ENCODE results near the gene MICALL2. TPM values are rescaled to one million over a fixed set of nuclear protein-coding genes. Genes with fewer than 3 reads are reported as not detected.

Gene MICALL2
- total and polyA plus RNA-seq, 4 donors = 2.9 to 16.3 (median 7.6) TPM

DNA sequence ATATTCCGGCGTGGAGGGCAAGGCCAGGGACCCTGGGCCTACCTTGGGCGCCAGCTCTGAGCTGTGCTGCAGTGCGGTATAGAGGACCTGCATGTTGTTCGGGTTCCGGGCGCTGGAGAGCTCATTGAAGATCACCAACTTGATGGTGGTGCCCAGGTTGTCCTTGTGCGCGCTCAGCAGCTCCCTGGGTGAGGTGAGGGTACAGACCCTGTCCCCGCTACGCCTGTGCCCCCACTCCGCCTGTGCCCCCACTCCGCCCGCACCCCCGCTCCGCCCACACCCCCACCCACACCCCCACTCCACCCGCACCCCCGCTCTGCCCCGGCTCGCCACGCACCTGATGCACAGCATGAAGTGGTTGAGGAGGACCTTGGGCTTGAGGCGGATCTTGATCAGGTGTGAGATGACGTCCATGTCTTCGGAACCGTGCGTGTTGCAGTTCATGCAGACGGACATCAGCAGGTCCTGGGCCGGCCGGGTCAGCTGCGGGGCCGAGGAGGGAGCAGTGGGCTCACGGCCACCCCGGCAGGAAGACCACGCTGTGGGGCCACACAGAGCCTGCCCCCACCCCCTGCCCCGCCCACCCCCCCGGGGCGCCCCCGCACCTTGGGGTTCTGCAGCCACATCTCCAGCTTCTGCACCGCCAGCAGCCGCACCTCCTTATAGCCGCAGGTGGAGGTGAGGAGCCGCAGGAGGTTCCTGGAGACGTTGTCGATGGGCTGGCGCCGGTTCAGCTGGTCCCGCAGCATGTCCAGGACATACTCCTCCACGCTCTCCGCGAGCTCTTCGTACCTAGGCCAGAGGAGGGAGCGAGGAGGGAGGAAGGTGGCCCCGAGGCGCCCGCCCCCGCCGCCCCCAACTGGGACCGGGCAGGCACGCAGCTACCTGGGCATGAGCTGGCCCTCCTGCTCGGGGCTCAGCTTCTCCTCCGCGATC lies 39.4 kb upstream of the MICALL2 start:
- H3K36me3 ChIP-seq (ENCODE audit: control insufficient read depth in 4 of 4, insufficient read depth in 3 of 4, low read depth in 1 of 4, low read length in 3 of 4) = peaks cover 13 to 64% (median 15%) of the 10 kb centered on the region in 4 donors
- TF ChIP-seq FOXA2 (IDR thresholded peaks at IDR 0.05) (no peak), HNF4A (conservative IDR thresholded peaks at IDR 0.05) (no peak), SP1 (IDR thresholded peaks at IDR 0.05) (no peak), JUND (IDR thresholded peaks at IDR 0.05) (no peak), HNF4G (IDR thresholded peaks at IDR 0.05) (no peak), GABPA (IDR thresholded peaks at IDR 0.05 in 1 of 2, conservative IDR thresholded peaks at IDR 0.05 in 1 of 2) (no peak), NR2F2 (IDR thresholded peaks at IDR 0.05) (no peak), EGR1 (IDR thresholded peaks at IDR 0.05; ENCODE audit: low read depth in 2 of 2) (no peak), FOXA1 (IDR thresholded peaks at IDR 0.05) (no peak), RXRA (IDR thresholded peaks at IDR 0.05) (no peak), TAF1 (conservative IDR thresholded peaks at IDR 0.05) (no peak), RAD21 (IDR thresholded peaks at IDR 0.05) (no peak), YY1 (IDR thresholded peaks at IDR 0.05) (no peak)
- TF ChIP-seq, protein P1, sequence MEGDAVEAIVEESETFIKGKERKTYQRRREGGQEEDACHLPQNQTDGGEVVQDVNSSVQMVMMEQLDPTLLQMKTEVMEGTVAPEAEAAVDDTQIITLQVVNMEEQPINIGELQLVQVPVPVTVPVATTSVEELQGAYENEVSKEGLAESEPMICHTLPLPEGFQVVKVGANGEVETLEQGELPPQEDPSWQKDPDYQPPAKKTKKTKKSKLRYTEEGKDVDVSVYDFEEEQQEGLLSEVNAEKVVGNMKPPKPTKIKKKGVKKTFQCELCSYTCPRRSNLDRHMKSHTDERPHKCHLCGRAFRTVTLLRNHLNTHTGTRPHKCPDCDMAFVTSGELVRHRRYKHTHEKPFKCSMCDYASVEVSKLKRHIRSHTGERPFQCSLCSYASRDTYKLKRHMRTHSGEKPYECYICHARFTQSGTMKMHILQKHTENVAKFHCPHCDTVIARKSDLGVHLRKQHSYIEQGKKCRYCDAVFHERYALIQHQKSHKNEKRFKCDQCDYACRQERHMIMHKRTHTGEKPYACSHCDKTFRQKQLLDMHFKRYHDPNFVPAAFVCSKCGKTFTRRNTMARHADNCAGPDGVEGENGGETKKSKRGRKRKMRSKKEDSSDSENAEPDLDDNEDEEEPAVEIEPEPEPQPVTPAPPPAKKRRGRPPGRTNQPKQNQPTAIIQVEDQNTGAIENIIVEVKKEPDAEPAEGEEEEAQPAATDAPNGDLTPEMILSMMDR (IDR thresholded peaks at IDR 0.05; ENCODE audit: low read depth, low read length, missing input control) = no peak
- TF ChIP-seq, protein P2, sequence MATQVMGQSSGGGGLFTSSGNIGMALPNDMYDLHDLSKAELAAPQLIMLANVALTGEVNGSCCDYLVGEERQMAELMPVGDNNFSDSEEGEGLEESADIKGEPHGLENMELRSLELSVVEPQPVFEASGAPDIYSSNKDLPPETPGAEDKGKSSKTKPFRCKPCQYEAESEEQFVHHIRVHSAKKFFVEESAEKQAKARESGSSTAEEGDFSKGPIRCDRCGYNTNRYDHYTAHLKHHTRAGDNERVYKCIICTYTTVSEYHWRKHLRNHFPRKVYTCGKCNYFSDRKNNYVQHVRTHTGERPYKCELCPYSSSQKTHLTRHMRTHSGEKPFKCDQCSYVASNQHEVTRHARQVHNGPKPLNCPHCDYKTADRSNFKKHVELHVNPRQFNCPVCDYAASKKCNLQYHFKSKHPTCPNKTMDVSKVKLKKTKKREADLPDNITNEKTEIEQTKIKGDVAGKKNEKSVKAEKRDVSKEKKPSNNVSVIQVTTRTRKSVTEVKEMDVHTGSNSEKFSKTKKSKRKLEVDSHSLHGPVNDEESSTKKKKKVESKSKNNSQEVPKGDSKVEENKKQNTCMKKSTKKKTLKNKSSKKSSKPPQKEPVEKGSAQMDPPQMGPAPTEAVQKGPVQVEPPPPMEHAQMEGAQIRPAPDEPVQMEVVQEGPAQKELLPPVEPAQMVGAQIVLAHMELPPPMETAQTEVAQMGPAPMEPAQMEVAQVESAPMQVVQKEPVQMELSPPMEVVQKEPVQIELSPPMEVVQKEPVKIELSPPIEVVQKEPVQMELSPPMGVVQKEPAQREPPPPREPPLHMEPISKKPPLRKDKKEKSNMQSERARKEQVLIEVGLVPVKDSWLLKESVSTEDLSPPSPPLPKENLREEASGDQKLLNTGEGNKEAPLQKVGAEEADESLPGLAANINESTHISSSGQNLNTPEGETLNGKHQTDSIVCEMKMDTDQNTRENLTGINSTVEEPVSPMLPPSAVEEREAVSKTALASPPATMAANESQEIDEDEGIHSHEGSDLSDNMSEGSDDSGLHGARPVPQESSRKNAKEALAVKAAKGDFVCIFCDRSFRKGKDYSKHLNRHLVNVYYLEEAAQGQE (IDR thresholded peaks at IDR 0.05) = no peak
- TF ChIP-seq, protein P3, sequence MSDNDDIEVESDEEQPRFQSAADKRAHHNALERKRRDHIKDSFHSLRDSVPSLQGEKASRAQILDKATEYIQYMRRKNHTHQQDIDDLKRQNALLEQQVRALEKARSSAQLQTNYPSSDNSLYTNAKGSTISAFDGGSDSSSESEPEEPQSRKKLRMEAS (IDR thresholded peaks at IDR 0.05) = no peak
- TF ChIP-seq, protein P4, sequence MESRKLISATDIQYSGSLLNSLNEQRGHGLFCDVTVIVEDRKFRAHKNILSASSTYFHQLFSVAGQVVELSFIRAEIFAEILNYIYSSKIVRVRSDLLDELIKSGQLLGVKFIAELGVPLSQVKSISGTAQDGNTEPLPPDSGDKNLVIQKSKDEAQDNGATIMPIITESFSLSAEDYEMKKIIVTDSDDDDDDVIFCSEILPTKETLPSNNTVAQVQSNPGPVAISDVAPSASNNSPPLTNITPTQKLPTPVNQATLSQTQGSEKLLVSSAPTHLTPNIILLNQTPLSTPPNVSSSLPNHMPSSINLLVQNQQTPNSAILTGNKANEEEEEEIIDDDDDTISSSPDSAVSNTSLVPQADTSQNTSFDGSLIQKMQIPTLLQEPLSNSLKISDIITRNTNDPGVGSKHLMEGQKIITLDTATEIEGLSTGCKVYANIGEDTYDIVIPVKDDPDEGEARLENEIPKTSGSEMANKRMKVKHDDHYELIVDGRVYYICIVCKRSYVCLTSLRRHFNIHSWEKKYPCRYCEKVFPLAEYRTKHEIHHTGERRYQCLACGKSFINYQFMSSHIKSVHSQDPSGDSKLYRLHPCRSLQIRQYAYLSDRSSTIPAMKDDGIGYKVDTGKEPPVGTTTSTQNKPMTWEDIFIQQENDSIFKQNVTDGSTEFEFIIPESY (IDR thresholded peaks at IDR 0.05) = no peak
- TF ChIP-seq, protein P5, sequence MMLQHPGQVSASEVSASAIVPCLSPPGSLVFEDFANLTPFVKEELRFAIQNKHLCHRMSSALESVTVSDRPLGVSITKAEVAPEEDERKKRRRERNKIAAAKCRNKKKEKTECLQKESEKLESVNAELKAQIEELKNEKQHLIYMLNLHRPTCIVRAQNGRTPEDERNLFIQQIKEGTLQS (IDR thresholded peaks at IDR 0.05) = no peak
- H3K9ac ChIP-seq (ENCODE audit: low read depth in 1 of 2, low read length in 2 of 2) = no peak overlapping the region
- no peak overlapping the region for H3K4me3 ChIP-seq (ENCODE audit: low read depth in 1 of 3, low read length in 3 of 3)
- H3K4me1 ChIP-seq (ENCODE audit: control insufficient read depth in 4 of 4, insufficient read depth in 4 of 4, low read length in 3 of 4) = peaks cover 3 to 21% (median 18%) of the 10 kb centered on the region in 4 donors
- no peaks in the 10 kb centered on the region for H3K27me3 ChIP-seq (ENCODE audit: control insufficient read depth in 4 of 4, insufficient read depth in 4 of 4, low read length in 3 of 4)
- 97% methylated on average over 62 of the region's 62 CpGs for WGBS
- no peaks in the 10 kb centered on the region for H3K9me3 ChIP-seq (ENCODE audit: control insufficient read depth in 4 of 4, low read length in 3 of 4)
- H3K27ac ChIP-seq (ENCODE audit: low read depth in 1 of 2, low read length in 2 of 2) = no peak overlapping the region
- DNase-seq (ENCODE audit: low spot score) = no peak

All from liver (tissue), 9 donors.